HG02943 (cell line): Measurements from ENCODE around the gene PIAS3.

Source experiments
- ATAC-seq: cut with Tn5 transposase; IDR thresholded peaks from one replicate; pipeline ENCODE4 v1.9.1; 2021; ENCODE audit warnings: mild to moderate bottlenecking, low read depth, moderate library complexity; ENCODE audit not compliant: unreplicated experiment

The PIAS3 gene

GRCh38 chr1:145858901-145859490, at the start of gene PIAS3:
Gene PIAS3 (minus strand): TSS chr1:145859081. CDS start chr1:145858990, 91 bp downstream.
- ATAC-seq: peak; percentile 75

GRCh38 chr1:145908653-145909052, 49.8 kb upstream of the PIAS3 start:
- no peak for ATAC-seq

GRCh38 chr1:145906954-145907753, 48.3 kb upstream of the PIAS3 start:
- ATAC-seq: no peak

- no peak for ATAC-seq
Observed at GRCh38 chr1:145901312-145902021, 42.6 kb upstream of the PIAS3 start.

- no peak for ATAC-seq
Observed at GRCh38 chr1:145898756-145899155, 39.9 kb upstream of the PIAS3 start.

- ATAC-seq: no peak
Observed at GRCh38 chr1:145897969-145898368, 39.1 kb upstream of the PIAS3 start.

- no peak for ATAC-seq
Observed at GRCh38 chr1:145895471-145895870, 36.6 kb upstream of the PIAS3 start.

- ATAC-seq: no peak
Observed at GRCh38 chr1:145893306-145894055, 34.6 kb upstream of the PIAS3 start.

- ATAC-seq: no peak
Observed at GRCh38 chr1:145892486-145893087, 33.7 kb upstream of the PIAS3 start.

GRCh38 chr1:145891587-145892485, 33.0 kb upstream of the PIAS3 start:
- no peak for ATAC-seq

- ATAC-seq: no peak
Observed at GRCh38 chr1:145891143-145891542, 32.3 kb upstream of the PIAS3 start.

GRCh38 chr1:145889722-145890121, 30.8 kb upstream of the PIAS3 start:
- ATAC-seq: no peak

GRCh38 chr1:145887631-145888030, 28.8 kb upstream of the PIAS3 start:
- no peak for ATAC-seq

- no peak for ATAC-seq
Observed at GRCh38 chr1:145886816-145887215, 27.9 kb upstream of the PIAS3 start.

- ATAC-seq: no peak
Observed at GRCh38 chr1:145886390-145886789, 27.5 kb upstream of the PIAS3 start.

- ATAC-seq: peak; percentile 85
Observed at GRCh38 chr1:145885738-145886287, 26.9 kb upstream of the PIAS3 start, which contains the start of gene ANKRD35. Gene ANKRD35 (minus strand): TSS chr1:145885866. CDS start chr1:145885758, 108 bp downstream.

GRCh38 chr1:145884675-145885074, 25.8 kb upstream of the PIAS3 start:
- no peak for ATAC-seq

GRCh38 chr1:145879775-145880174, 20.9 kb upstream of the PIAS3 start:
- ATAC-seq: no peak

GRCh38 chr1:145878724-145879123, 19.8 kb upstream of the PIAS3 start:
- no peak for ATAC-seq
